ENCODE data around the gene SYT17. TPM values are rescaled to one million over a fixed set of nuclear protein-coding genes. Genes with fewer than 3 reads are reported as not detected.
A peak's percentile ranks its signal among the peaks of the same experiment; 100 is the strongest.

SYT17 gene
- total RNA-seq, 1 experiment from 2014 or later = 10.3 TPM

DNA sequence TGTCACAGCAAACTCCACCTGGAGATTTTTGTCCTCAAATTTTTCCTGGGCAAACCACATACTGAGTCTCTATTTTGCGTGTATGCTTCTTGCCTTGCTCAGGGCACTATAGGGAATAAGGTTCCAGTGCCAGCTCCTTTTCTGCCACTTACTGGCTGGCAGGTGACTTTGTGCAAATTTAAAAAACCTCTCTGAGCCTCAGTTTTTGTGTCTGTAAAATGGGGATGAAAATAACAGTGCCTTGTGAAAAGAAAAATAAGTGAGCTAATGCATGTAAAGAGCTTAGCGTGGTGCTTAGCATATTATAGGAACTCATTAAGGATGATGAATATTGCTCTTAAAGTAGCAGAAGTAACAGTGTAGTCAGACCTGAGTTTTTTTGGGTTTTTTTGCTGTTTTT, 137.4 kb downstream of the SYT17 start (continued):
- no peak for TF ChIP-seq EZH2phosphoT487 (IDR thresholded peaks at IDR 0.05; ENCODE audit: borderline replicate concordance)

DNA sequence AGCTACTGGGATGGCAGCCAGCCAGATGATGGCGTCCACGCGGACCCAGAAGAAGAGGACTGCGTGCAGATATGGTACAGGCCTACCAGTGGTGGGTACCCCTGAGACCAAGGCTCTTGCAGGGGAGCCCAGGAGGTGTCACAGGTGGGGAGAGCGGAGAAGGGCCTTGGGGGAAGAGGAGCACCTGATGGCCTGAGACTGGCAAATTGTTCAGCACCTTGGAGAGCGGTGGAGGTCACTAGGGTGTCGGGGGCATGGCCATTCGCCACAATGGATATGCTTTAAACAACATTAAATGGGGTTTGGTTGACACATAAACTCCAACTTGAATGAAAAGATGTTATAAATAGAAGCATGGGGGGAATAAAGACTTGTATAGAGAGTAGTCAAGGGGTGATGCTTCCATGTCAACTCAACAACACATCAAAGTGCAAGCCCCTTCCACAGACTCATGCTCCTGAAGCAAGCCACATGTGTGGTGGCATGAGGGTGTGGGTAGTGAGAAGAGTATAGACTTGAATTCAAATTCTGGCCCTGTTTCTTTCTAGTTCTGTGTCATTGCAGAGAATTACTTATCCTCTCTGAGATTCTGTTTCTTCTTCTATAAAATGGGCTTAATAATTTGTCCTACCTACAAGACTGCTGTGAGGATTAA, 139.7 kb downstream of the SYT17 start:
- Histone ChIP-seq H3K36me3 (ENCODE audit: control insufficient read depth in 1 of 2, insufficient read depth in 2 of 2, low read length in 2 of 2) (no peaks in the 10 kb centered on the region), H2AFZ (ENCODE audit: low read depth, low read length, poor library complexity, severe bottlenecking) (no peak overlapping the region), H3K27me3 (ENCODE audit: insufficient read depth, low read length) (no peaks in the 10 kb centered on the region), H3K9ac (ENCODE audit: low read length) (no peak overlapping the region), H3K4me2 (ENCODE audit: low read length) (no peak overlapping the region), H3K4me3 (replicated peaks in 1 of 2; ENCODE audit: low read depth in 1 of 2, low read length in 2 of 2) (no peak overlapping the region), H4K20me1 (ENCODE audit: insufficient read depth) (no peaks in the 10 kb centered on the region), H3K4me1 (ENCODE audit: control insufficient read depth in 1 of 2, insufficient read depth in 2 of 2, low read length in 2 of 2) (peaks cover 0 to 5% of the 10 kb centered on the region in 2 experiments; a peak in 1 of 4 replicates), H3K79me2 (ENCODE audit: insufficient read depth, low read length) (no peaks in the 10 kb centered on the region), H3K9me2 (ENCODE audit: insufficient read depth) (no peaks in the 10 kb centered on the region), H3K9me3 (ENCODE audit: control insufficient read depth in 1 of 2, insufficient read depth in 1 of 2, low read depth in 1 of 2, low read length in 2 of 2) (no peaks in the 10 kb centered on the region), H3K27ac (ENCODE audit: low read depth, low read length) (no peak overlapping the region)
- POLR2A ChIA-PET = no interaction called here
- CTCF ChIA-PET = no interaction called here
- no TSS peak for BruUV-seq (replicated peaks)
- TF ChIP-seq, protein P1, sequence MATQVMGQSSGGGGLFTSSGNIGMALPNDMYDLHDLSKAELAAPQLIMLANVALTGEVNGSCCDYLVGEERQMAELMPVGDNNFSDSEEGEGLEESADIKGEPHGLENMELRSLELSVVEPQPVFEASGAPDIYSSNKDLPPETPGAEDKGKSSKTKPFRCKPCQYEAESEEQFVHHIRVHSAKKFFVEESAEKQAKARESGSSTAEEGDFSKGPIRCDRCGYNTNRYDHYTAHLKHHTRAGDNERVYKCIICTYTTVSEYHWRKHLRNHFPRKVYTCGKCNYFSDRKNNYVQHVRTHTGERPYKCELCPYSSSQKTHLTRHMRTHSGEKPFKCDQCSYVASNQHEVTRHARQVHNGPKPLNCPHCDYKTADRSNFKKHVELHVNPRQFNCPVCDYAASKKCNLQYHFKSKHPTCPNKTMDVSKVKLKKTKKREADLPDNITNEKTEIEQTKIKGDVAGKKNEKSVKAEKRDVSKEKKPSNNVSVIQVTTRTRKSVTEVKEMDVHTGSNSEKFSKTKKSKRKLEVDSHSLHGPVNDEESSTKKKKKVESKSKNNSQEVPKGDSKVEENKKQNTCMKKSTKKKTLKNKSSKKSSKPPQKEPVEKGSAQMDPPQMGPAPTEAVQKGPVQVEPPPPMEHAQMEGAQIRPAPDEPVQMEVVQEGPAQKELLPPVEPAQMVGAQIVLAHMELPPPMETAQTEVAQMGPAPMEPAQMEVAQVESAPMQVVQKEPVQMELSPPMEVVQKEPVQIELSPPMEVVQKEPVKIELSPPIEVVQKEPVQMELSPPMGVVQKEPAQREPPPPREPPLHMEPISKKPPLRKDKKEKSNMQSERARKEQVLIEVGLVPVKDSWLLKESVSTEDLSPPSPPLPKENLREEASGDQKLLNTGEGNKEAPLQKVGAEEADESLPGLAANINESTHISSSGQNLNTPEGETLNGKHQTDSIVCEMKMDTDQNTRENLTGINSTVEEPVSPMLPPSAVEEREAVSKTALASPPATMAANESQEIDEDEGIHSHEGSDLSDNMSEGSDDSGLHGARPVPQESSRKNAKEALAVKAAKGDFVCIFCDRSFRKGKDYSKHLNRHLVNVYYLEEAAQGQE (IDR thresholded peaks at IDR 0.05; ENCODE audit: low read depth) = peak; percentile 76
- TF ChIP-seq JUND (IDR thresholded peaks at IDR 0.05) = no peak
- no peak for ATAC-seq
- intact Hi-C loops (cut with micrococcal nuclease) = no loop called here
- RAD21 ChIA-PET (ENCODE audit: low non-redundant PET in 1 of 2, low total read pairs in 2 of 2, uncharacterized antibody in 2 of 2, unreplicated experiment in 2 of 2) = no interaction called here
- DNase-seq (ENCODE audit: low read depth, low spot score) = no peak

DNA sequence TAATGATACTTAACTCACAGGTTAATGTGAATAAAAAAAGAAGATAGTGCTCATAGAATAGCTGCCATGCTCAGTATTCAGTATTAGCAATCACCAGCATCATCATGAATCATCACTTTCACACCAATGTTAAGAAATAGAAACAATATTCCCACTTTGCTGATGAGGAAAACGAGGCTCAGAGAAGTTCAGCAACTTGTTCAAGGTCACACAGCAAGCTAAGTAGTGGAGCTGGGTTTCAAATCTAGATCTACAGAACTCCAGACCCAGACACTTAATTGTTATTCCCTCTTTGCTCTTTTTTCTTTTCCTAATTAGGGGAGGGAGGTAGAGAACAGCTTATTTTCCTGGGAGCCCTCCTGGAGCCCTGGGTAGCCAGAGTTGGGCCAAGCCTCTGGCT, 140.4 kb downstream of the SYT17 start:
- Histone ChIP-seq H4K20me1 (ENCODE audit: insufficient read depth) (no peaks in the 10 kb centered on the region), H3K9me3 (ENCODE audit: control insufficient read depth in 1 of 2, insufficient read depth in 1 of 2, low read depth in 1 of 2, low read length in 2 of 2) (no peaks in the 10 kb centered on the region), H3K27me3 (ENCODE audit: insufficient read depth, low read length) (no peaks in the 10 kb centered on the region), H3K9me2 (ENCODE audit: insufficient read depth) (no peaks in the 10 kb centered on the region), H3K4me2 (ENCODE audit: low read length) (no peak overlapping the region), H3K36me3 (ENCODE audit: control insufficient read depth in 1 of 2, insufficient read depth in 2 of 2, low read length in 2 of 2) (no peaks in the 10 kb centered on the region), H2AFZ (ENCODE audit: low read depth, low read length, poor library complexity, severe bottlenecking) (no peak overlapping the region), H3K4me3 (replicated peaks in 1 of 2; ENCODE audit: low read depth in 1 of 2, low read length in 2 of 2) (no peak overlapping the region), H3K27ac (ENCODE audit: low read depth, low read length) (no peak overlapping the region), H3K9ac (ENCODE audit: low read length) (no peak overlapping the region), H3K79me2 (ENCODE audit: insufficient read depth, low read length) (no peaks in the 10 kb centered on the region), H3K4me1 (ENCODE audit: control insufficient read depth in 1 of 2, insufficient read depth in 2 of 2, low read length in 2 of 2) (peaks cover 0 to 5% of the 10 kb centered on the region in 2 experiments; a peak in 1 of 4 replicates)
- no peak for DNase-seq (ENCODE audit: low read depth, low spot score)
- POLR2A ChIA-PET = no interaction called here
- intact Hi-C loops (cut with micrococcal nuclease) = no loop called here
- ATAC-seq = no peak
- CTCF ChIA-PET = no interaction called here
- RAD21 ChIA-PET (ENCODE audit: low non-redundant PET in 1 of 2, low total read pairs in 2 of 2, uncharacterized antibody in 2 of 2, unreplicated experiment in 2 of 2) = no interaction called here
- TF ChIP-seq POLR2A (IDR thresholded peaks at IDR 0.05; ENCODE audit: borderline replicate concordance, extremely low read depth, insufficient read depth, insufficient read length) (no peak), JUND (IDR thresholded peaks at IDR 0.05) (no peak)
- TF ChIP-seq, protein P2, sequence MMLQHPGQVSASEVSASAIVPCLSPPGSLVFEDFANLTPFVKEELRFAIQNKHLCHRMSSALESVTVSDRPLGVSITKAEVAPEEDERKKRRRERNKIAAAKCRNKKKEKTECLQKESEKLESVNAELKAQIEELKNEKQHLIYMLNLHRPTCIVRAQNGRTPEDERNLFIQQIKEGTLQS (IDR thresholded peaks at IDR 0.05) = no peak
- no TSS peak for BruUV-seq (replicated peaks)
